Measurements from ENCODE around the gene DCP1A. TPM values are rescaled to one million over a fixed set of nuclear protein-coding genes. Genes with fewer than 3 reads are reported as not detected.

DCP1A gene
- total and polyA plus RNA-seq, 2 of the 13 experiments (the other 11 are each of a cell fraction or from before 2014, with no cell fraction given) = 14.2 to 41.2 TPM

DNA sequence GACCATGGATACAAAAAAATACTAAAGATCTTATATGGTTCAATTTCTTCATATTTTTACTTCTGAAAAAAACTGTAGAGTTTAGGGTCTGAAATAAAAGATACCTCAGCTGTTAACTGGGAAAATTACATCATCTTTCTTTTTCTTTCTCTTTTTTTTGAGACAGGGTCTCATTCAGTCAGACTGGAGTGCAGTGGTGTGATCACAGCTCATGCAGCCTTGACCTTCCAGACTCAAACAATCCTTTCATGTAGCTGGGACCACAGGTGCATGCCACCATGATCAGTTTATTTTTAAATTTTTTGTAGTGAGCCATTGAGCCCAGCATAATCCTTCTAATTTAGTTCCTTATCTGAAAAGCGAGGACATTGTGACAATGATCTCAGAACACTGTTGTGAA, 51.9 kb downstream of the DCP1A start (continued):
- no peak for TF ChIP-seq ZNF570 (CRISPR knock-in tag; IDR thresholded peaks at IDR 0.05; ENCODE audit: borderline replicate concordance)
- TF ChIP-seq, protein P1, sequence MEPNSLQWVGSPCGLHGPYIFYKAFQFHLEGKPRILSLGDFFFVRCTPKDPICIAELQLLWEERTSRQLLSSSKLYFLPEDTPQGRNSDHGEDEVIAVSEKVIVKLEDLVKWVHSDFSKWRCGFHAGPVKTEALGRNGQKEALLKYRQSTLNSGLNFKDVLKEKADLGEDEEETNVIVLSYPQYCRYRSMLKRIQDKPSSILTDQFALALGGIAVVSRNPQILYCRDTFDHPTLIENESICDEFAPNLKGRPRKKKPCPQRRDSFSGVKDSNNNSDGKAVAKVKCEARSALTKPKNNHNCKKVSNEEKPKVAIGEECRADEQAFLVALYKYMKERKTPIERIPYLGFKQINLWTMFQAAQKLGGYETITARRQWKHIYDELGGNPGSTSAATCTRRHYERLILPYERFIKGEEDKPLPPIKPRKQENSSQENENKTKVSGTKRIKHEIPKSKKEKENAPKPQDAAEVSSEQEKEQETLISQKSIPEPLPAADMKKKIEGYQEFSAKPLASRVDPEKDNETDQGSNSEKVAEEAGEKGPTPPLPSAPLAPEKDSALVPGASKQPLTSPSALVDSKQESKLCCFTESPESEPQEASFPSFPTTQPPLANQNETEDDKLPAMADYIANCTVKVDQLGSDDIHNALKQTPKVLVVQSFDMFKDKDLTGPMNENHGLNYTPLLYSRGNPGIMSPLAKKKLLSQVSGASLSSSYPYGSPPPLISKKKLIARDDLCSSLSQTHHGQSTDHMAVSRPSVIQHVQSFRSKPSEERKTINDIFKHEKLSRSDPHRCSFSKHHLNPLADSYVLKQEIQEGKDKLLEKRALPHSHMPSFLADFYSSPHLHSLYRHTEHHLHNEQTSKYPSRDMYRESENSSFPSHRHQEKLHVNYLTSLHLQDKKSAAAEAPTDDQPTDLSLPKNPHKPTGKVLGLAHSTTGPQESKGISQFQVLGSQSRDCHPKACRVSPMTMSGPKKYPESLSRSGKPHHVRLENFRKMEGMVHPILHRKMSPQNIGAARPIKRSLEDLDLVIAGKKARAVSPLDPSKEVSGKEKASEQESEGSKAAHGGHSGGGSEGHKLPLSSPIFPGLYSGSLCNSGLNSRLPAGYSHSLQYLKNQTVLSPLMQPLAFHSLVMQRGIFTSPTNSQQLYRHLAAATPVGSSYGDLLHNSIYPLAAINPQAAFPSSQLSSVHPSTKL (CRISPR knock-in tag; IDR thresholded peaks at IDR 0.05) = 0 out of 2 replicates have a peak, but pooled peaks have one; percentile 23
- TF ChIP-seq NR2F6 (IDR thresholded peaks at IDR 0.05) = peak; percentile 50
- TF ChIP-seq NR2F6 (CRISPR knock-in tag; IDR thresholded peaks at IDR 0.05) = peak; percentile 67
- peak; percentile 42 for TF ChIP-seq GATAD2A (CRISPR knock-in tag; IDR thresholded peaks at IDR 0.05)
- peak; percentile 31; the same call in 1 of the 2 replicates for TF ChIP-seq HNF4A (CRISPR knock-in tag; IDR thresholded peaks at IDR 0.05)
- TF ChIP-seq, protein P2, sequence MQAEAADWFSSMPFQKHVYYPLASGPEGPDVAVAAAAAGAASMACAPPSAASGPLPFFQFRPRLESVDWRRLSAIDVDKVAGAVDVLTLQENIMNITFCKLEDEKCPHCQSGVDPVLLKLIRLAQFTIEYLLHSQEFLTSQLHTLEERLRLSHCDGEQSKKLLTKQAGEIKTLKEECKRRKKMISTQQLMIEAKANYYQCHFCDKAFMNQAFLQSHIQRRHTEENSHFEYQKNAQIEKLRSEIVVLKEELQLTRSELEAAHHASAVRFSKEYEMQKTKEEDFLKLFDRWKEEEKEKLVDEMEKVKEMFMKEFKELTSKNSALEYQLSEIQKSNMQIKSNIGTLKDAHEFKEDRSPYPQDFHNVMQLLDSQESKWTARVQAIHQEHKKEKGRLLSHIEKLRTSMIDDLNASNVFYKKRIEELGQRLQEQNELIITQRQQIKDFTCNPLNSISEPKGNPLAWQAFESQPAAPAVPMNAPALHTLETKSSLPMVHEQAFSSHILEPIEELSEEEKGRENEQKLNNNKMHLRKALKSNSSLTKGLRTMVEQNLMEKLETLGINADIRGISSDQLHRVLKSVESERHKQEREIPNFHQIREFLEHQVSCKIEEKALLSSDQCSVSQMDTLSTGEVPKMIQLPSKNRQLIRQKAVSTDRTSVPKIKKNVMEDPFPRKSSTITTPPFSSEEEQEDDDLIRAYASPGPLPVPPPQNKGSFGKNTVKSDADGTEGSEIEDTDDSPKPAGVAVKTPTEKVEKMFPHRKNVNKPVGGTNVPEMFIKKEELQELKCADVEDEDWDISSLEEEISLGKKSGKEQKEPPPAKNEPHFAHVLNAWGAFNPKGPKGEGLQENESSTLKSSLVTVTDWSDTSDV (CRISPR knock-in tag; IDR thresholded peaks at IDR 0.05) = no peak
- TF ChIP-seq SETDB1 (CRISPR knock-in tag; IDR thresholded peaks at IDR 0.05; ENCODE audit: borderline replicate concordance) = no peak
- no peak for TF ChIP-seq U2AF1 (optimal IDR thresholded peaks at IDR 0.05; ENCODE audit: low read depth, low read length)
- no peak for TF ChIP-seq RBFOX2 (IDR thresholded peaks at IDR 0.05; ENCODE audit: low read depth, low read length)
- no peak for TF ChIP-seq TSC22D2 (CRISPR knock-in tag; IDR thresholded peaks at IDR 0.05; ENCODE audit: borderline replicate concordance)
